Measurements from ENCODE around the gene LENG9. TPM values are rescaled to one million over a fixed set of nuclear protein-coding genes. Genes with fewer than 3 reads are reported as not detected.

The LENG9 gene
- total and polyA plus RNA-seq, 3 donors from 2014 or later: 1.9 to 5.8 (median 5.6) TPM

GRCh38 chr19:54432144-54432738, 31.3 kb downstream of the LENG9 start:
- no peaks in the 10 kb centered on the region for H3K9me3 ChIP-seq
- H3K27ac ChIP-seq: no peak overlapping the region
- H3K27me3 ChIP-seq: no peaks in the 10 kb centered on the region
- H3K4me3 ChIP-seq: no peak overlapping the region
- H3K4me1 ChIP-seq: peaks cover 42% of the 10 kb centered on the region
- intact Hi-C loops (cut with DNase I; ENCODE audit: low total_unique reads): no loop called here
- no peak for DNase-seq
- 79 to 89% methylated on average over 10 of the region's 10 CpGs for WGBS, 2 donors
- no peaks in the 10 kb centered on the region for H3K36me3 ChIP-seq (ENCODE audit: low read depth, missing control alignments)
- TF ChIP-seq POLR2A (IDR thresholded peaks at IDR 0.05) (no peak), CTCF (IDR thresholded peaks at IDR 0.05) (no peak)

GRCh38 chr19:54431255-54431838, 32.2 kb downstream of the LENG9 start:
- intact Hi-C loops (cut with DNase I; ENCODE audit: low total_unique reads): no loop called here
- peak; percentile 70 for DNase-seq
- peak overlapping the region in 1 of 2 donors; percentile 29 for H3K4me3 ChIP-seq
- TF ChIP-seq POLR2A (IDR thresholded peaks at IDR 0.05): no peak
- no peak for TF ChIP-seq CTCF (IDR thresholded peaks at IDR 0.05)
- H3K4me1 ChIP-seq: peaks cover 38% of the 10 kb centered on the region
- WGBS, 2 donors: 11 to 20% methylated on average over 11 of the region's 11 CpGs
- H3K27me3 ChIP-seq: no peaks in the 10 kb centered on the region
- H3K27ac ChIP-seq: no peak overlapping the region
- no peaks in the 10 kb centered on the region for H3K36me3 ChIP-seq (ENCODE audit: low read depth, missing control alignments)
- H3K9me3 ChIP-seq: no peaks in the 10 kb centered on the region

- Histone ChIP-seq H3K36me3 (ENCODE audit: low read depth, missing control alignments) (no peaks in the 10 kb centered on the region), H3K9me3 (no peaks in the 10 kb centered on the region), H3K4me3 (peak overlapping the region in 1 of 2 donors; percentile 29), H3K27me3 (no peaks in the 10 kb centered on the region), H3K27ac (no peak overlapping the region), H3K4me1 (peaks cover 31% of the 10 kb centered on the region)
- DNase-seq: peak; percentile 78
- TF ChIP-seq CTCF (IDR thresholded peaks at IDR 0.05): peak in 1 of 3 experiments; percentile 27
- TF ChIP-seq POLR2A (IDR thresholded peaks at IDR 0.05): no peak
- intact Hi-C loops (cut with DNase I; ENCODE audit: low total_unique reads): no loop called here
- 8% methylated on average over 30 to 38 of the region's 43 CpGs for WGBS, 2 donors
Observed at GRCh38 chr19:54430306-54431254, 33.0 kb downstream of the LENG9 start.

- no peak for DNase-seq
- TF ChIP-seq POLR2A (IDR thresholded peaks at IDR 0.05) (no peak), CTCF (IDR thresholded peaks at IDR 0.05) (no peak)
- peaks cover 23% of the 10 kb centered on the region for H3K4me1 ChIP-seq
- H3K36me3 ChIP-seq (ENCODE audit: low read depth, missing control alignments): no peaks in the 10 kb centered on the region
- H3K4me3 ChIP-seq: no peak overlapping the region
- intact Hi-C loops (cut with DNase I; ENCODE audit: low total_unique reads): no loop called here
- no peak overlapping the region for H3K27ac ChIP-seq
- no peaks in the 10 kb centered on the region for H3K27me3 ChIP-seq
- 68 to 70% methylated on average over 5 to 13 of the region's 13 CpGs for WGBS, 2 donors
- no peaks in the 10 kb centered on the region for H3K9me3 ChIP-seq
Observed at GRCh38 chr19:54429545-54430227, 33.9 kb downstream of the LENG9 start.

Data from testis (tissue), 3 donors.